ENCODE data around the gene ATPAF2. TPM values are rescaled to one million over a fixed set of nuclear protein-coding genes. Genes with fewer than 3 reads are reported as not detected.
"Not testable (repeated sequence)": the region's sequence is repeated elsewhere in the genome, so short reads cannot be mapped to it uniquely, and the experiment has no call there.

Gene ATPAF2
- total RNA-seq, 4 donors from 2014 or later = 9.5 to 18.4 (median 13.1) TPM

DNA sequence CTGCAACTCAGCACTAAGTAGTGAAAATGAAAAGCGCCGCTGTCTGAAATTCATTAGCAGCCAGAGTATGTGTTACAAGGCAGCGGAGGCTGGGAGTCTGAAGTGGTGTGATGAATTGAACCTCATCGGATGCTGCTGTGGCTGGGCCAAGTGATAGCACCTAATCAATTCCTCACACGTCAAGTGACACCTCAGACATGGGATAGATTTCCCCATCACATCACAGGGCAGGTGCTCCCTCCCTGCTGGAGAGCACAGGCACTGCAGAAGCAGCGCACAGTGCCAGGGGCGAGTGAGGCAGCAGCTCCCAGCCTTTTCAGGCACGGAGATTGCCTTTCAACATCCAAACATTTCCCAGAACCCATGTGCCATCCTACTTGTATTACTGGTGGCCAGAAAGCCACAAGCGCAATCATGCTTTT lies 34.1 kb downstream of the ATPAF2 start:
- DNase-seq (ENCODE audit: low spot score) (no peak), ATAC-seq (ENCODE audit: low FRiP score) (no peak)
- TF ChIP-seq, protein P1, sequence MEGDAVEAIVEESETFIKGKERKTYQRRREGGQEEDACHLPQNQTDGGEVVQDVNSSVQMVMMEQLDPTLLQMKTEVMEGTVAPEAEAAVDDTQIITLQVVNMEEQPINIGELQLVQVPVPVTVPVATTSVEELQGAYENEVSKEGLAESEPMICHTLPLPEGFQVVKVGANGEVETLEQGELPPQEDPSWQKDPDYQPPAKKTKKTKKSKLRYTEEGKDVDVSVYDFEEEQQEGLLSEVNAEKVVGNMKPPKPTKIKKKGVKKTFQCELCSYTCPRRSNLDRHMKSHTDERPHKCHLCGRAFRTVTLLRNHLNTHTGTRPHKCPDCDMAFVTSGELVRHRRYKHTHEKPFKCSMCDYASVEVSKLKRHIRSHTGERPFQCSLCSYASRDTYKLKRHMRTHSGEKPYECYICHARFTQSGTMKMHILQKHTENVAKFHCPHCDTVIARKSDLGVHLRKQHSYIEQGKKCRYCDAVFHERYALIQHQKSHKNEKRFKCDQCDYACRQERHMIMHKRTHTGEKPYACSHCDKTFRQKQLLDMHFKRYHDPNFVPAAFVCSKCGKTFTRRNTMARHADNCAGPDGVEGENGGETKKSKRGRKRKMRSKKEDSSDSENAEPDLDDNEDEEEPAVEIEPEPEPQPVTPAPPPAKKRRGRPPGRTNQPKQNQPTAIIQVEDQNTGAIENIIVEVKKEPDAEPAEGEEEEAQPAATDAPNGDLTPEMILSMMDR (IDR thresholded peaks at IDR 0.05) = no peak

DNA sequence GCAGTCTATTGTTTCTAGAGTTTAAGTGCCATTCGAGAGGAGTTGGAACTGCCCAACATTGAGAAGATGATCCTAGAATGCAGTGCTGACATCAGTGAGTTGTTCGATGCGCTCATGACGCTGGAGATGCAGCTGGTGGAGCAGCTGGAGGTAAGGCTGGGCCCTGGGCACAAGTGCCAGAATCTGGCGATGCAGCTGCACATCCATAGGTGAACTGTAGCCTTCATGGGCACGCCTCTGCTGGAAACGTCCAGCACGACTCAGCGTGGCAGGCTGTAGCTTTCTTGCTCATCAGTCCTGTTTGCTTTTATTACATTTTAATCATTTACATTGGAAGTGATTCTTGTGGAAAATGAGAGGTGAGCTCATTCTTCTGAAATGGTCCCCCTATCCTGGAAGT lies 34.6 kb downstream of the ATPAF2 start:
- DNase-seq (ENCODE audit: low spot score) (no peak), ATAC-seq (ENCODE audit: low FRiP score) (no peak)
- TF ChIP-seq, protein P1 (IDR thresholded peaks at IDR 0.05) = no peak

DNA sequence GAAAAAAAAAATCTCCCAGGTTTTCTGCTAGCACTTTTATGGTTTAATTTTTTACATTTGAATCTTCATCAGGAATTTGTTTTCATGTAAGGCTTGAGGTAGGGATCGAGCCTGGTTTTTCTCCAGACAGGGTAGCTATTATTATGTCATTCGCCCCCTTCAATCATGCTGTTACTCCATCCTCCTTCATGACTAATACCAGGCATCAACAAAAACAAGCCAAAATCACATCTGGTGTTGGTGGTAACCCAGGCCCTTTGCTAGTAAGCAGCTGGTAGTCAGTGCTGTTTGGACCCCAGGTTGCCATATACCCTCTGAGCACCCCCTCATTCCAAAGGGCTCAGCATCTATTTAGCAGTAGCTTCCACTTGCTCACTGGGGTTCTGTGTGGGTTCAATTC lies 36.8 kb downstream of the ATPAF2 start:
- ATAC-seq (ENCODE audit: low FRiP score) (no peak), DNase-seq (ENCODE audit: low spot score) (no peak)
- TF ChIP-seq, protein P1 (IDR thresholded peaks at IDR 0.05) = no peak

DNA sequence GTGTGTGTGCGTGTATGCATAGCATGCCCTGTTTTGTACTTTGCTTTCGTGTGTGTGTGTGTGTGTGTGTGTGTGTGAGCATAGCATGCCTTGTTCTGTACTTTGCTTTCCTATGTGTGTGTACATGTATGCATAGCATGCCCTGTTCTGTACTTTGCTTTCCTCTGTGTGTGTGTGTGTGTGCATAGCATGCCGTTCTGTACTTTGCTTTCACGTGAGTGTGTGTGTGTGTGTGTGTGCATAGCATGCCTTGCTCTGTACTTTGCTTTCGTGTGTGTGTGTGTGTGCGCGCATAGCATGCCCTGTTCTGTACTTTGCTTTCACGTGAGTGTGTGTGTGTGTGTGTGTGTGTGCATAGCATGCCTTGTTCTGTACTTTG lies 38.9 kb downstream of the ATPAF2 start:
- no peak for ATAC-seq (ENCODE audit: low FRiP score)
- TF ChIP-seq, protein P1 (IDR thresholded peaks at IDR 0.05) = no peak
- DNase-seq (ENCODE audit: low spot score) = no peak

DNA sequence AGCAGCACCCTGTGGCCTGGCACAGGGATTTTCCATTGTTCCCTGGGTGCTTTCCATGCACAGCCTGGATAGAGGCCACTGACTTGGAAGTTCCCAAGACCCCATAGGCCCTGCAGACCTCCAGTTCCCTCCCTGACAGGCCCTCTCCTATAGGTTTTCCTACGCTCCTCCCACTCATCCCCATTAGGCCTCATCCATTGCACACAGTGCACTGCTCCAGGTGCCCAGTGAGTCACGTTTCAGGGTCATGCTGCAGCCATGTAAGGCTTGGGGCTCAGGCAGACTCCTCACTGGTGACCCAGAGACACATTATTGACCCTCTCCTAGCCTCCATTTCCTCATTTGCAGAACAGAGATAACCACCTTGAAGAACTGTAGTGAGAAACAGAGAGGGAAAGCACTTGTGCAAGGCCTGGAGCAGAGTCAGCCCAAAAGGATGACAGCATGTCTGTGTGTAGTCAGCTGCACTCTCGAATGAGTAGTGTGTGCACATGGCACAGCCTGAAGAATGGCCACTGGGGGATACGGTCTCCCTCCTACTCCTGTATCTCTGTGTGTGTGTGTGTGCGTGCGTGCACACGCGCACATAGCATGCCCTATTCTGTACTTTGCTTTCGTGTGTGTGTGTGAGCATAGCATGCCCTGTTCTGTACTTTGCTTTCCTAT lies 39.5 kb downstream of the ATPAF2 start:
- DNase-seq (ENCODE audit: low spot score) (no peak), ATAC-seq (ENCODE audit: low FRiP score) (no peak)
- TF ChIP-seq, protein P1 (IDR thresholded peaks at IDR 0.05) = no peak

DNA sequence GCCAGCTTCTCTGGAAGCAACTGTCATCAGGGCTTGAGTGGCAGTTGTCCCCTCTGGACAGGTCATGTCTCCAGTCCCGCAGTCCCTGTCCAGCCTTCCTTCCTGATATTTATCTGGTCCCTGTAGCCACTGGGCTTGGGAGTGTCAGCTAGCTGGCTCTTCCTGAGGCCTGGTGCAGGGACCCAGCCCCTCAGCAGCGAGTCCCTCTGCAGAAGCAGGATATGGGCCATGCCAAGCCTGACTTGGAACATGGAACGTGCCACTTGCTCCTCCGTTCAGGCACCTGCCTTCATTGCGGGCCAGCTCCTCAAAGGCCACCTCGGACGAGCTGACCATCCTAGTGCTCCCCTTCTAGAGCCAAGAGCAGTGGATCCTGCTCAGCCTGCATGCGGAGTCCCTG lies 40.0 kb downstream of the ATPAF2 start:
- ATAC-seq (ENCODE audit: low FRiP score) (no peak), DNase-seq (ENCODE audit: low spot score) (no peak)
- TF ChIP-seq, protein P1 (IDR thresholded peaks at IDR 0.05) = no peak

DNA sequence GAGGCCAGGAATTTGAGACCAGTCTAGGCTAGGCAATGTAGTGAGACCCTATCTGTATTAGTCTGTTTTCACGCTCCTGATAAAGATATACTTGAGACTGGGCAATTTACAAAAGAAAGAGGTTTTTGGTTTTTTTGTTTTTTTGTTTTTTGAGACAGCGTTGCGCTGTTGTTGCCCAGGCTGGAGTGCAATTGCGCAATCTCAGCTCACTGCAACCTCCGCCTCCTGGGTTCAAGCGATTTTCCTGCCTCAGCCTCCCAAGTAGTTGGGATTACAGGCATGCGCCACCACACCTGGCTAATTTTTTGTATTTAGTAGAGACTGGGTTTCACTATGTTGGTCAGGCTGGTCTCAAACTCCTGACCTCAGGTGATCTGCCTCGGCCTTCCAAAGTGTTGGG lies 43.1 kb downstream of the ATPAF2 start:
- DNase-seq (ENCODE audit: low spot score); ATAC-seq (ENCODE audit: low FRiP score): not testable (repeated sequence)
